ENCODE measurements around the gene GAREM1.

DNA sequence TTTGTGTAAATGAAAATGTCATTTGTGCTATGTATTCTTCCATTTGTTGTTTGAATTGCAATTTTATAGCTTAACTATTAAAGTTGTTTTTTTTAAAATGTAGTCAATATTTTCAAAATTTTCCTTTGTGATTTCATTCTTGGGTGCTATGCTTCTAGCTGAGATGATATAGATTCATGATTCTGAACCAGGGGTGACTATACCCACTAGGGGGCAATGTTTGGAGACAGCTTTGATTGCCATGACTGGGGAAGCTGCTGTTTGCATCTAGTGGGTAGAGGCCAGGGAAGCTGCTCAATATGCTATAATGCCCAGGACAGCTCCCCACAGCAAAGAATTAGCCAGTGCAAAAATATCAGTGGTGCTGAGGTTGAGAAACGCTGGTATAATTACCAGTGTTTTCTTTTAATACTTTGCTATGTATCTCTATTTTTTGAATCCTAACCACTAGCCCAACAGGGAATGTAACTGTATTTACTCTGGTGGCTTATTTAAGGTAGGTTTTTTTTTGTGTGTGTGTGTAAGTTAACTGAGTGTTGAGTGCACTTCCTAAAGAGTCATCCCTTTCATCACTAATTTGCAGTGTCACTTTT is 181.1 kb downstream of the GAREM1 start:
- TF ChIP-seq POLR2A (IDR thresholded peaks at IDR 0.05; ENCODE audit: low read depth, low read length) (no peak), POLR2AphosphoS5 (IDR thresholded peaks at IDR 0.05; ENCODE audit: low read depth, low read length) (no peak), TAF1 (IDR thresholded peaks at IDR 0.05; ENCODE audit: borderline replicate concordance, low read depth, low read length) (no peak)
